CD4-positive, alpha-beta T cell treated with Interleukin-4 for 1 hour (primary cell): ENCODE measurements around the gene KSR1.
"Not testable (repeated sequence)": the region's sequence is repeated elsewhere in the genome, so short reads cannot be mapped to it uniquely, and the experiment has no call there.

Experiments used
- DNase-seq, 2 donors: peaks; one replicate each; pipeline ENCODE4 v3.0.0-alpha.2; 2020 to 2022

The KSR1 gene

DNA sequence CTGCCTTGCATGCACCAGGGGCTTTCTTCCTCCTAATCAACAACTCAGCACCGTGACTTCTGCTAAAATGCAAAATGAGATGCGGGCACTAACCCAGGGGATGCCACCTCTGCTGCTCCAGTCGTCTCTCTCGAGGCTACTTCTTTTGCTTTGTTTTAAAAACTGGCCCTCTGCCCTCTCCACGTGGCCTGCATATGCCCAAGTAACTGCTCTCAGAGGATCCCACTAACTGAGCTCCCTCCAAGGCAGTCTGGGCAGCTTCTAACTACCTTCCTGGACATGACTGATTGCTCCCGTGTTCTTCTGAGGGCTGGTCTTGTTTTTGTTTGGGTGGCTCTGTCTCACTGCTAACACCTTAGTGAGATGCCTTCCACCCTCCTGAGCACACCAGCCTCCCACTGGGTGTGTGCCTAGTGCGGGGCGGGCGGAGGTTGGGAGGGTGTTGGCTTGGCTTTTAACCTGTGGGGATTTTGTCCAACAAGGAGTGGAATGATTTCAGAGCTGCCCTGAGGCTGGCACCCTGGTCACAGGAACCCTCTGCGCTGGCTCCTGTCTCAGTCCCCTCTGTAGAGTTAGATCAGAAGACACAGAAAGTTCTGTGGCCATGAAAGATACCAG lies 165.8 kb downstream of the KSR1 start:
- no peak for DNase-seq

DNA sequence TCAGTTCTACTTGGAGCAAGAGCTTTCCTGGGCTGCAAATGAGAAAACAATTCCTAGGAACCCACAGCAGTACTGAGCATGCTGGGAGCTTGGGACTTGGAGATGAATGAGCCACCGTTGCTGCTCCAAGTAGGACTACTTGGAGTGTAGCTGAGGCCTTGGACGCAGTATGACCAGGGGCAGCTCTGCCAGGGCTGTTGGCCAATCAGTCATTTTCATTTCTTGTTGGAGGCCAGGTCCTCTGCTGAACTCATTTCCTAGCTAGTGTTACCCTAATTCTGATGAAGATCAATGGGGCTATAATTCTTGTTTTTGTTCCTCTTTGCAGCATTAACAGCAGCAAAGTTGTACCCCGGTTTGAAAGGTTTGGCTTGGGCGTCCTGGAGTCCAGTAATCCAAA lies 166.7 kb downstream of the KSR1 start:
- DNase-seq = no peak

DNA sequence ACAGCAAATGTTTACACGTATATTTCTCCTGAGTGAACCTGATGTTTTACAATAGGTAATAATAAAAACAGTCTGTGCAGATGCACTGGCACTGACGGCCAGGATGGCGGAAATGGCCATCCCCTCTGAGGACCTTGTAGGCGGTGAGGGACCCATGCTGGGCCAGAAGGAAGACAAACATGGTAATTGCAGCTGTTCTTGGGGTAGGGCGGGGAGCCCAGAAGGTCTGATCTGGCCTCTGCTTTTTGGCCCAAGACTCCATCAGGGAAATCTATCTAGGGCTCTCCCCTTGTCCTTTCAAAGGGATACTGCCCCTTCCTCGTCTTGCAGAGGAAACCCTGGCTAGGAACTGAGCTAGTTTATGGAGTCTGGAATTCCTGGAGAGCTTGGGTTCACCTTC lies 167.4 kb downstream of the KSR1 start:
- no peak for DNase-seq

GRCh38 chr17:27624539-27624938 lies 168.3 kb downstream of the KSR1 start:
- no peak for DNase-seq

- no peak for DNase-seq
These were observed 169.6 kb downstream of the KSR1 start for GRCh38 chr17:27625856-27626255.

DNA sequence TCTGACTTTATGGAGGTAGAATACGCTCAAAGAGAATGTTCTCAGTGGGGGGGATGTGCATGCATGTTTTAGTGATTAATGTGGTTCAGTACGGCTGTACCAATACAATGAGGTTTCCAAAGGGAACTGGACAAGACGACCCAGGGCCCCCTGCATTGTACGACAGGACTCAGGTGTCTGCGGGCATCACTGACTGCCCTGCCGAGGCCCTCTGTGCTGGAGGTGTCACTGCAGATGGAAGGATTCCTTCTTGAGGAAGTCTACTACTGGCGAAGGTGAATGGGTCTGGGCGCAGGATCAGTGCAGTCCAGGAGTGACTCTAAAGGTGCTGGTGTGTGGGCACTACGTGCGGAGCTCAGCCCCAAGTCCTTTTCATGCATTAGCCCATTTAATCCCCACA lies 171.3 kb downstream of the KSR1 start:
- no peak for DNase-seq

DNA sequence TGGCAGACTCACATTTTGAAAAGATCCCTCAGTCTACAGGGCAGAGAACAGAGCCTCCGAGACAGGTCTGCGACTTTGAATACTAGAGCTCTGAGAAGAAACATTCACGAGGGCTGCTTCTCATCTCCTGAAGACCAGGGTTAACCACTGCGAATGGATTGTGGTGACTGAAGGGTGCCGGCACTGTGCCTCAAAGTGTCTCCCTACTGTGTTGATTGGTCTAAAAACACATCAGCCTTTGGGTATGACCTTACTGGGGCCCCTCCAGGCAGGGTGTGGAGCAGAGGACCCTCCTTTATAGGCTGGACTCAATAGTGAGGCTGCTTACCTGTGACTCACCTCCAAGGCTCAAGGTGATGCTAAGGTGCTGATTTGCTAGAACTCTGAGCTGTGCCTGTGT lies 172.1 kb downstream of the KSR1 start:
- no peak for DNase-seq

DNA sequence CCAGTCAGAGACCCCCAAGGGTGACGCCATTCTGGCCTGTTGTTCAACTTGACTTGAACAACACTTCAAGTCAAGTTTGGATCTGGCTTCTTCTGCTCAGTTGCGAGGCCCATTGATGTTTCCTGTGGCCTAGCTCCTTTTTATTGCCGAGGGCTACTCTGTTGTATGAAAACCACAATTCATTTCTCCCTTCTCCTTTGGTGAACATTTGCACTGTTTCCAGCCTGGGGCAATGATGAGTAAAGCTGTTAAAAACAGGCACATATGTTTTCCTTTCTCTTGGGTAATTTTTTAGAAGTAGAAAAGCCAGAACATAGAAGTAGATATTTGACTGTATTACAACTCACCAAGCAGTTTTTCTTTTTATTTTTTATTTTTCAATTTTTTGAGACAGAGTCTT lies 173.0 kb downstream of the KSR1 start:
- not testable (repeated sequence) for DNase-seq

DNA sequence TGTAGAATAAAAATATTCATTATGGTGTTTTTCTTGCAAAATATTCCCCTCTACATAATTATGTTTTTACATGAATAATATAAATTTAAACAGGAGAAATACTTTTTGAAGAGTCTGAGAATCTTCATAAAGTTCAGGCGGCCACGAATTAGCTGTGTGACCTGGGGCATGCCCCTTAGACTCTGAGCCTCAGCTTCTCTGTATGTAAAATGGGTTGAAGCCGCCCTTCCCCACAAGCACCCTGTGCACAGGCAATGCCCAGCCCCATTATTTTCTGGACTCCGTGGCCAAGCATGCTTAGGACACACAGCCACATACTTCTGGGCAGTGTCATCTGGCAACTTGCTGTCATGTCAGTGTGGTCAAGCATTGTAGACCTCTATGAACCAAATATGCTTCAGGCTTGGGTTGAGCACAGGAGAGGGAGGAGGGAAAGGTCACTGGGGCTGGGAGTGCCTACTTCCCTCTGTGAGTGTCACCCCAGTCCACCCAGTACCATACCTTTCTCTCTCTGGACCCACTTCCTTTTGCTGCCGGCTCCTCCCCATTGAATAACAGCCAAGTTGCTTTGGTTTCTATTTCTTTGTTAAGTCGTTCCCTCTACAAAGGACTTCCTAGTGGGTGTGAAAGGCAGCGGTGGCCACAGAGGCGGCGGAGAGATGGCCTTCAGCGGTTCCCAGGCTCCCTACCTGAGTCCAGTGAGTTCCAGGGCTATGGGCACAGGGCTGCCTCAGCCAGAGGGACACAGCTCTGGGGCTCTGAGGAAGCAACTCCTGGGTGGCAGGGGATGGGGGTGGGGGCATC lies 174.6 kb downstream of the KSR1 start, which contains the start of gene LGALS9:
Gene LGALS9 (plus strand): TSS at position 582 of the 804 bp plus-strand sequence. CDS start 78 bp downstream, at position 660.
- peak; percentile 38 to 65 for DNase-seq

- peak; percentile 16 to 26 for DNase-seq
These were observed 175.1 kb downstream of the KSR1 start for GRCh38 chr17:27631411-27631760.

DNA sequence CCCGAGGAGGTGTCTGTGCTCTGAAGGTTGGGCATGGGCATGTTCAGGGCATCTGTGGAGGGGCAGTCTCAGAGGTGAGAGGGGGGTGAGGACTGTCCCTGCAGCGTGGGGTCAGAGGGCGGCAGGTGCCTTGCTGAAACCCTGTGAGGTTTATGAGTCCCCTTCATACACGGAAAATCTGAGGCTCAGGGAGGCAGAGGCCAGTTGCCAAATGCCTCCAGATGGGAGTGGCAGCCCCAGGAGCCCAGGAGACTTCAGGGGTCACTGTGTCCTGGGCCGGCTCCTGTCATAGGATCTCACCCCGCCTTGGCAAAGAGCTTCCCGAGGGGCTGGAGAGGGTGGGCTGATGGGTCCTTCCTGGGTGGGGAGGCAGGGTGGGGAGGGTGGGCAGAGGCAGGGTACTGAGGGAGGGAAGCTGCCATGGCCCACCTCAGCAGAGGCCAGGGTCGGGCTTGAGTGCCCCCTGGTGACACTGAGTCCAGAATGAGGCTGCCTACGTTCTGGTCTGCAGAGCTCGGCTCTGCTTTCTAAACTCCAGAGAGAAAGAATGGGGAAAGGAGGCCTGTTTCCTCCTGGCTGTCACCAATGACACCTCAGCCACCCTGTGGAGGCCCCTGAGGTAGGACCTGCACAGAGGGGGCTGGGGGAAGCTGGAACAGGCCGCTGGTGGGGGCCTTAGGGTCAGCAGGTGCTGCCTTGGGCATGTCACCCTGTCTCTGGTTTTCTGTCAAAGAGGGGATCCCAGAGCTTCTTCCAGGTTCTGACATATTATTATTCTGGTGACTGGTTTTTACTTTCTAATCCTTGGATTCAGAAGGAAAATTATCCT lies 175.9 kb downstream of the KSR1 start:
- DNase-seq = no peak

DNA sequence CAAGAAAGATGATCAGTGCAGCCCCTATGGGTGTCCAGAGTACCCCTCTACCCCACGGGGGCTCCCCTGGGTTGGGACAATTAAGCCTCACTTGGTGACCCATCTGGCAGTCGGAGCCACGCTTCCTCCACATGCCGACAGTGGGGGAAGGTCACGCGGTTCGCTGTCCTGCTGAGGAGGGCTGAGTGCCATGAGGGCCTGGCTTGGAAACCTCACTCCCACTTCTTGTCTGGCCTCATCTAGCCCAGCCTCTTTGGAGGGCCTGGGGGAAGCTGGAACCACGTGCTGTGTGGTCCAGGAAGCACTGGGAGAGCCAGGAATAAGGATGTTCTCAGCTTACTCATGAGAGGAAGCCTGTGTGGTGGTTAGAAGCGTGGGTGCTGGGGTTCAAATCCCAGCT lies 176.5 kb downstream of the KSR1 start:
- DNase-seq = peak in 1 of 2 donors; percentile 15

- DNase-seq = no peak
These were observed 177.2 kb downstream of the KSR1 start for GRCh38 chr17:27633312-27634025.

DNA sequence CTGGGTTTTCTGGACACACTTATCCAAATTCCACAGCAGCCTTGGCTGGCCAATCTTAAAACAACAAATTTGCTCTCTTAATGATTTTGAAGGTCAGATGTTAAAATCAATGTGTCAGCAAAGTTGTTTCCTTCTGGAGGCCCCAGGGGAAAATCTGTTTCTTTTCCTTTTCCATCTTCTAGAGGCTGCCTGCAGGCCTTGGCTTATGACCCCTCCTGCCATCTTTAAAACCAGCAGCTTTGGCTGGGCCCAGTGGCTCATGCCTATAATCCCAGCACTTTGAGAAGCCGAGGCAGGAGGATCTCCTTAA lies 177.7 kb downstream of the KSR1 start:
- no peak for DNase-seq

GRCh38 chr17:27634776-27635175 lies 178.5 kb downstream of the KSR1 start:
- DNase-seq = no peak

DNA sequence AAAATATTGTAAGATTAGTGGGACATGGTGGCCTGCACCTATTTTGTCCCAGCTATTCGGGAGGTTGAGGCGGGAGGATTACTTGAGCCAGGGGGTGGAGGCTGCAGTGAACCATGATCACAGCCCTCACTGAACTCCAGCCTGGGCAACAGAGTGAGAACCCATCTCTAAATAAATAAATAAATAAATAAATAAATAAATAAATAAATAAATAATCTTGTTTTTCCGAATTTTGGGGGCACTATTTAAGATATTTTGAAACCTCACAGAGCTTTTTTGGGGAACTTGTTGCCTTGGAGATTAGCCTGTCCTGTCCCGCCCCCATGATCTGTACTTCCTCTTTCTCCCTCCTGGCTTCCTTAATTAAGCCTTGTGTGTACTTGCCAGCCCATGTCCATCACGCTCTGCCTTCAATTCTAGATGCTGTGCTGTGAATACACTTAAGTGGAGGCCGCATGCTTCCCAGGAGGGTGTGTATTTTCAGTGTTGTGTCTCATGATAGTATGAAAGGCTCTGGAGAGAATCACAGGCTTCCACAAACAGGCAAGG lies 179.1 kb downstream of the KSR1 start:
- peak in 1 of 2 donors; percentile 62 for DNase-seq

DNA sequence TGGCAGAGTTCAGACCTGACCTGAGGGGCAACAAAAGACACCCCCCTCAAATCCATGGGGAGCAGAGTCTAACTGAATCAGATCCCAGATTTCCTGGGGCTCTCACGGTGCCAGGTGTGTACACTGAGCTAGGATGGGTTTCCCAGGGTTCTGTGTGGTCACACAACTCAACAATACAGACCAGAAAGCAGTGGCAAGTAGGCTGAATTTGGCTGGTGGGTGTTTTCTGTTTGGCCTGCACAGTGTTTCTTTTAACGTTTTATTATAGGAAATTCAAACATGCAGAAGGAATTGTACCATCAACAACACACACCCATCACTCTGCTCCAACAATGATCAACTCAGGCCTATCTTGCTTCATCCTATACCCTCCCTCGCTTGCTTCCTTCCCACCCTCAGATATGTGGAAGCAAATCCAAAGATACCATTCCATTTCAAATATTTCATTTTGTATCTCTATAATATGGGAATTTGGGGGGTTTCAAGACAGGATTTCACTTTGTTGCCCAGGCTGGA lies 179.8 kb downstream of the KSR1 start:
- not testable (repeated sequence) for DNase-seq

GRCh38 chr17:27637818-27638217 lies 181.6 kb downstream of the KSR1 start:
- DNase-seq = not testable (repeated sequence)

DNA sequence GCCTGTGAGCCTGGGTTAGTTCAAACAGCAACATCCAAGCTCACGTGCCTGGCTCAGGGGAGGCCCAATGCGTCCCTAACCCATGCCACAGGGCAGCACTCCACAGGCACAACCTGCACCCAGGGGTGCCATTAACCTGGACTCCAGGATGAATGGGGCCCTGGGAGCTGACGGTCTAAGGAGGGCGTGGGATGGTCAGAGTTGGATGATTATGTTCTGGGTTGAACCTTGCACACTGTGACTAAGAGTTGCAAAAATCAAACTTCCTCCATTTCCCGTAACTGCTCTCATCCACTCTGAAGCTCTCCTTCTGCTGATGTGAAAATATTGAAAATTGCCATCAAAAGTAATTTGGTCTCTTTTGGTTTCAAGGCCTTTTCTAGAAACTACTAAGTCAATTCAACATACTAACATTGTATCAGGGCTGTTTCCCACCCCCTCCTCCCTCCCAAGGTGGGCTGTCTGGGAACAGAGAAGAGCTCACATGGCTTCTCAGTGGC lies 182.2 kb downstream of the KSR1 start:
- DNase-seq = not testable (repeated sequence)

DNA sequence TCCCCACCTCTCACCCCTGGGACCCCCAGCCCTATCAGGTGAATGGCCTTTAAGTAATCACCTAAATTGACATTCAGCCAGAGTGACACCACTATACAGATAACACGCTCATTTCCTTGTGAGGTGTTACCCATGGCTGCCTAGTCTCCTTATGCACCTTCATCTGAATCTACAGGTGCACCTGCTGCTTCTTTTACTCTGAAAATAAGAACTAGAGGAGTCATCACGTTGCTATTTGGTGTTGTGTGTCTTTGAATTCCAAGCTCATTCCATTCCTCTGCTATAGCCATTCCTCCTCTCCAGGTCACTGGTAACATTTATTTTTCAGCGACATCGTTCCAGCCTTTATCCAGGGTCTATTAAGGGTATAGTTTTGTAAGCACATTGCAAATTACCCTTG lies 184.5 kb downstream of the KSR1 start:
- DNase-seq = no peak

DNA sequence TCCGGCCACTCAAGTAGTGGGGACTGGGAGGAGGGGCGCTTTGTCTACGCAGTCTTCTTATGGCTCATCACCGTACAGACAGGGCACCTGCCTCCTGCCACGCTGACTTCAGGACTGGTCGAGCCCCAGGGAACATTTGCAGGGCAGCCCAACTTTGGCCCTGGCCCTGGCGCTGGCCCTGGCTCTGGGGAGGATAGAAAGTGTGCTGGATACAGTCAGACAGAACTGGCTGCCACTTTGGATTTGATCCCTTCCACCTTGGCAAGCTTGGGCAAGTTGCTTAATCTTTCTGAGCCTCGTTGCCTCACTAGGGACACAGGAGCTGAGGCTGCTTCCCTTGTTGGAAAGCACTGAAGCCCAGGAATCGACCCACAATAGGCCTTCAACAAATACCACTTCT lies 188.3 kb downstream of the KSR1 start:
- DNase-seq = no peak

DNA sequence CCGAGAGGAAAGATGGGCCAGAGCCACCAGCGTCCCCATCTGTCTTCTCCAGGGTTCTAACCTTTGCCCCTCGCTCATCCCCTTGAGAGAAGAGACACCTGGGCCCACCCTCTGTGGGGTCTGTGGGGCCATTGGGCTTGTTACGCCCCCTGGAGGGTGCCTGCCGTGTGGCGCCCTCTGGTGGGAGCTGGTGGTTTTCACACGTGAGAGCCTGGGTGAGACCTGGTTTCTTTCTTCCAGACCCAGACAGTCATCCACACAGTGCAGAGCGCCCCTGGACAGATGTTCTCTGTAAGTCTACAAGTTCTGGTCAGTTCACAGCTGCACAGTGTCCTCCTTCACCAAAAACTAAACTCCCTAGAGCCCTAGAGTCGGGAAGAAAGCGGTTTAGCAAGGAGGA lies 189.4 kb downstream of the KSR1 start:
- not testable (repeated sequence) for DNase-seq
